Measurements from ENCODE around the gene ETV3.

- TF ChIP-seq CTCF (IDR thresholded peaks at IDR 0.05), result no peak
- no peak for TF ChIP-seq POLR2A (IDR thresholded peaks at IDR 0.05)
These were observed 25.1 kb downstream of the ETV3 start for GRCh38 chr1:157113106-157113505.
